Measurements from ENCODE around the gene SYDE2.

- no peak for TF ChIP-seq CTCF (IDR thresholded peaks at IDR 0.05)
- no peak for TF ChIP-seq ELK1 (IDR thresholded peaks at IDR 0.05; ENCODE audit: low read depth, low read length)
- TF ChIP-seq RNF2 (IDR thresholded peaks at IDR 0.05; ENCODE audit: borderline replicate concordance, low read depth): no peak
- no peak for TF ChIP-seq REST (IDR thresholded peaks at IDR 0.05)
- no peak for TF ChIP-seq MAX (IDR thresholded peaks at IDR 0.05)
Measured at GRCh38 chr1:85174503-85174902, 26.3 kb downstream of the SYDE2 start.
